GM18870 (cell line): Measurements from ENCODE around the gene XPC.
"Not testable (repeated sequence)": the region's sequence is repeated elsewhere in the genome, so short reads cannot be mapped to it uniquely, and the experiment has no call there.

Experiments
- ATAC-seq: cut with Tn5 transposase; IDR thresholded peaks from one replicate; pipeline ENCODE4 v1.9.1; 2021; ENCODE audit warnings: moderate library complexity; ENCODE audit not compliant: unreplicated experiment

The XPC gene

DNA sequence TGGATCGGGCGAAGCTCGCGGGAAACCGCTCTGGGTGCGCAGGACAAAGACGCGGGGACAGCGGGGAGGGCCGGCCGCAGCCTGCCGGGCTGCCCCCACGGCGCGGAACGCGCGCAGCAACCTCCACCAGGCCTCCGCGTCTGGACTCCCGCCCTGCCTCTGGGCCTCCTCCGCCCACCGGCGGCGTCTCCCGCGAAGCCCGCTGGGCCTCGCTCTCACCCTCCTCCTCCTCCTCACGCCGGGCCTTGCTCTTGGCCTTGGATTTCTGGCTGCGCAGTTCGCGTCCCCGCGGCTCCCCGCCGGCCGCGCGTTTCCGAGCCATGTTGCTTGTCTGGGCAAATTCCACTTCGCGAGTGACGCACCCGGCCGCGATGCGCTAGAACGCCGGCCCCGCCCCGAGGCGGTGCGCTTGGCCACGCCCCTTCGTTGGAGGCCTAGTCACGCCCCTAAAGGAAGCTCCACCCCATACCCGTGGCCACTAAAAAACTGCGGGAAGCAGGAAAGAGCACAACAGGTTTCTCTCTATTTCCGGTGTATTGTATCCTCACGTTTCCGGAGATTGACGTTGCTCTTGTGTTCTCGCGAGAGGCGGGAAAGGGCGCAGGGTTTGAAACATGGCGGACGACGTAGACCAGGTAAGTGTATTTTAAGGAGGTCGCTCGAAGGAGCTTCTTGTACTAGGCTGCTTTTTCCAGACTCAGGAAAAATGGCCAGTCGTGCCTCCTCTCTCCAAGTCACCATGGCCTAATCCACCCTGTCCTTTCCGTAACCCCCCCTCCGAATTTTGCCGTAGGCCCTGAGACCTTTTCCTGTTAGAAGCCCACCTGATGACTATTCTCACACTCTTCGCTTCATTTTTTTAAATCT lies at the start of gene XPC, which contains the start of gene LSM3:
XPC (minus strand) TSS at position 355 of the 867 bp plus-strand sequence; CDS start at position 322, 33 bp downstream.
LSM3 (plus strand) TSS at position 571 of the 867 bp plus-strand sequence; CDS start at position 615, 44 bp downstream.
- ATAC-seq = peak; percentile 96

DNA sequence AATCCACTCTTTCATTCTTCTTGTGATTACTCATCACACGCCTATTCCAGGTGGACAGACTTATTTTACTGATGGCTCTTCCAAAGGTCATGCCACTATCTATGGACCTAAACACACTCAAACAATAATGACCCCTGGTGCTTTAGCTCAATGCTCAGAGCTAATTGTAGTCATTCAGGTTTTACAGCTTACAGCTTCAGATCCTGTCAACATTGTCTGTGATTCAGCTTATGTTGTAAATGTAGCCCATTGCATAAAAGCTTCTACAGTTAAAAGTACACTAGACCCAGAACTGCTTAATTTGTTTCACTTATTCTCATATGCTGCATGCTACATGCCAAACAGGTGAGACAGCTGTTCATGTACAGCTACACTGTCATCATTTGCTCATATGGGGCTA lies 49.5 kb upstream of the XPC start:
- ATAC-seq = no peak

DNA sequence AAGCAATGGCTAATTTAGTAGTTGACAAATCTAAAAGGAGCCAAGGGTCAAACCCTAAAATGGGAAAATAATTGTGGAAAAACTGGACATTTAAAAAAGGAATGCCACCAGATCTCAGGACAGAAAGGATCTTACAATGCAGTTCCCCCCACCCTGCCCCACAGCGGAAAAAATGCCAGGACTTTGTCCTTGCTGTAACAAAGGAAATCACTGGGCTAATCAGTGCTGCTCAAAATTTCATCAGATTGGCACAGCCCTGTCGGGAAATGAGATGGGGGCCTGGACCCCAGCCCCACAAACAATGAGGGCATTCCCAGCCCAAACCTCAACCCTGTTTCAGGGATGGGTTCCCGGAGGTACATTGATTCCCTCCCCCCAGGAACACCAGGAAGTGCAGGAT lies 48.0 kb upstream of the XPC start:
- ATAC-seq = not testable (repeated sequence)

DNA sequence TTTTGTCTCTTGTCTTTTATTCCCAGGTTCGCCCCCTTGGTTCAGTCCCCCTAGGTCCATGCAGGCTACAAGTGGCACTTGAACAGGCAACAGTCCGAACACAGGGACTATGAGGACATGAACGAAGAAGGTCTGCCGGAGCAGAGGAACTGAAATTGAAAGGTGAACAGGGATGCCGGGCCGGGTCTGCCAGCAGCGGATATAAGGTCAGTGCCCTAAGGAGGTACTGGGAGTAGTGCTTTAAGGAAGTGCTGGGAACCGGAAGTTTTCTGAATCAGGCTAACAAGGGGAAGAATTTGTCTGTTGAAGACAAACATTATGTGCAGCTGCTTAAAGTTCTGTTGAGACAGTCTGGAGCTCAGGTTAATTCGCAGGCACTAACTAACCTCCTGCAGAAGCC lies 47.0 kb upstream of the XPC start:
- ATAC-seq = no peak

DNA sequence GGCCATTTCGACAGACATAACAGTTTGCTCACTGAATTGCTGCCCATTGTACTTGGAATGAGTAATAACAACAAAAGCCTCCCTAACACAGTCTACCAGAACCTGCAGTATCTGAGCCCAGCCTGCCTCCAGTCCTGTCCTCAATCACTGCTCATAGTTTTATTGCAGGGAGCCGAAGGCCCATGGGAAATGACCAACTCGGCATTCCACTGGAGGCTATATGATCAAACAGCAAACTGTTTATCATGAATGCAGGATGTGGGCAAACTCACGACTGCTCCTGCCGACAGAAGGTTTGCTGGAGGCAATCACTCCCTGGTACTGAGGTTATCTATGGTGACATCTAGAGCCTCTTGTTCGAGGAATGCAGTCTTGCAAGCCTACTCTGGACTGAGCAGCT lies 46.5 kb upstream of the XPC start:
- ATAC-seq = no peak

DNA sequence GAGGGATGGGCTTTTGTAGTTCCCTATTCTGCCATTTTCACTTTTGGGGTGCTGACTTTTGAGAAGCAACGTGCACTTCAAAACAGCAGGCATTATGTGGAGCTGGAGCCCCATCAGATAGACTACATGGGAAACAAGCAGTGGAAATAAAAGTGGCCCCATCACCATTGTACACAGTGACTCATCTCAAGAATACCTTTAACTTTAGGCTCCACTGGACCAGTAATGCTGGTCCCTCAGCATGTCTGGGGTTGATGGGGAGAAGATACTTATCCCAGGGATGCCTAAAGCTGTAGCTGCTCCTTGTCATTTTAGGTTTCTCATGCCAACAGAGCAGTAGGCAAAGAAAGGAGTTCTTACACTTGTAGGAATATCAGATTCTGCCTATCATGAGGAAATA lies 45.2 kb upstream of the XPC start:
- ATAC-seq = peak; percentile 48

DNA sequence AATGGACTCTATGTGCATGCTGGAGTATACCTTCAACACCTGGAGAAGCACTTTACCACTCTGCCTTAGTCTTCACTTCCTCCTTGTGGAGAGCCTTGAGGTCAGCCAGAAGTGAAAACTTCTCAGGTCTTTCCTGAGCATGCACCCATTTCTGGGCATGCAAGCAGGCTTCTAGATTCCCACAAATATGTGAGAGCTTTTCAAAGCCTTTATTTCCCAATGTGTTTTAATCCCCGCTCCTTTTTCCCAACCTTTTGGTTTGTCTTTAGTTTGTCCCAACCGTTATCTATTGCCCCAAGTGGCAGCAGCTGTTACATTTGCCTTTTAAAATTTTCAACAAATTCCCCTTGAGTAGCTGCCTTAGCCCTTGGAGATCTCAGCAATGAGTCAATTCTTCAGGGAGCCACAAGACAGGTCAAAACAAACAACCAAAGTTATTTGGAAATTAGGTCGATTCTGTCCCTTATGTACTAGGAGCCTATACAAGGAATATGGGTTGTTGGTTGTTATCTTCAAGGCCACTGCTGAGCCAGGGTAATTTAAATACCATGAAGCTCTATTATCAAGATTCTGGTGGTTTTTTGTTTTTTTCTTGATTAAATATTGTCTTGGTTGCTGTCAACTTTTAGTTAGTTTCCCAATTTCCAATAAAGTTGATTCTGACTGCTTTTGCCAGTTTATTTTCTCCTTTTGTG lies 44.6 kb upstream of the XPC start:
- no peak for ATAC-seq

DNA sequence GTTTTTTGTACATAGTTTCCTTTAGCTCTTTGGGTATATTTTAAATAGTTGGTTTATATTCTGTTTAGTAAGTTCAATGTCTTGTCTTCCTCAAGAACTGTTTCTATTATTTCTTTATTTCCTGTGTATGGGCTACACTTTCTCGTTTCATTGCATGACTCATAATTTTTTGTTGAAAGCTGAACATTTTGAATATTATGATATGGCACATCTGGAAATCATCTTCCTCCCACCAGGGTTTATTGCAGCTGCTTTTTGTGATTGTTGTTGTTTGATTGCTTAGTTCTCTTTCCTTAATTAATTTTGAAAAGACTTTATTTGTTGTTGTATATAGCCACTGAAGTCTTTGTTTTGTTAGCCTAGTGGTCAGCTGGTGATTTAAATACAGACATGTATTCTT lies 44.1 kb upstream of the XPC start:
- no peak for ATAC-seq

DNA sequence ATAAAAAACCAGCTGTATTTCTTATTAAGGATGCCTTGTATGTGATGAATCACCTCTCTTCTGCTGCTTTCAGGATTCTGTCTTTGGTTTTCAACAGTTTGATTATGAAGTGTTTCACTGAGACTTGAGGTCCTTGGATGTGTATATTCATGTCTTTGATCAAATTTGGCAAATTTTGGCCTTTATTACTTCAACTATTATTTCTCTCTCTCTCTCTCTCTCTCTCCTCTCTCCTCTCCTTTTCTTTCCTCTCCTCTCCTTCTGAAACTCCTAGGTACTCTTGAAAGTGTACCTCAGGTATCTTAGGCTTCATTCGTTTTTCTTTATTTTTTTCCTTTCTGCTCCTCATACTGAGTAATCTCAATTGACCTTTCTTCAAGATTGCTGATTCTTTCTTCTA lies 43.5 kb upstream of the XPC start:
- no peak for ATAC-seq

DNA sequence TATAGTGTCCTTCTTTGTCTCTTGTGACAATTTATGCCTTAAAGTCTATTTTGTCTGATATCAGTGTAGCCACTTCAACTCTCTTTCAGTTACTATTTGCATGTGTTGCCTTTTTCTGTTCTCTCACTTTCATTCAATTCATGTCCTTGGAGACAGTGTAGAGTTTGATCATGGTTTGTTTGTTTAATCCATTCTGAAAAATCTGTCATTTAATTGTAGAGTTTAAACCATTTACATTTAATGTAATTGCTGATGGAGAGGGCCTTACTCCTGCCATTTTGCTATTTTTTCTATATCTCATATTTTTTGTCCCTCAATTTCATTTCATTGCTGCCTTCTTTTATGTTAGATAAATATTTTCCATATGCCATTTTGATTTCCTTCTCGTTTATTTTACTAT lies 42.5 kb upstream of the XPC start:
- ATAC-seq = no peak

DNA sequence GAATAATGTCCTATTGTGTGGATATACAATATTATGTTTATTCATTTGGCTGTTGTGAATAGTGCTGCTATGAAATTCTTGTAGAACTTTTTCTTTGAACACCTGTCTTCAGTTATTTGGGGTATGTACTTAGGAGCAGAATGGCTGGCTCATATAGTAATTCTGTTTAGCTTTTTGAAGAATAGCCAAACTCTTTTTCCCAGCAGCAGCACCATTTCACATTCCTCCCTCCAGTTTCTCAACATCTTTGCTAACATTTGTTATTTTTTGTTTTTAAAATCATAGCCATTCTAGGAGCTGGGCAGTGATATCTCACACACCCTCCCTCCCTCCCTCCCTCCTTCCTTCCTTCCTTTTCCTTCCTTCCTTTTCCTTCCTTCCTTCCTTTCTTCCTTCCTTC lies 40.0 kb upstream of the XPC start:
- ATAC-seq = no peak

DNA sequence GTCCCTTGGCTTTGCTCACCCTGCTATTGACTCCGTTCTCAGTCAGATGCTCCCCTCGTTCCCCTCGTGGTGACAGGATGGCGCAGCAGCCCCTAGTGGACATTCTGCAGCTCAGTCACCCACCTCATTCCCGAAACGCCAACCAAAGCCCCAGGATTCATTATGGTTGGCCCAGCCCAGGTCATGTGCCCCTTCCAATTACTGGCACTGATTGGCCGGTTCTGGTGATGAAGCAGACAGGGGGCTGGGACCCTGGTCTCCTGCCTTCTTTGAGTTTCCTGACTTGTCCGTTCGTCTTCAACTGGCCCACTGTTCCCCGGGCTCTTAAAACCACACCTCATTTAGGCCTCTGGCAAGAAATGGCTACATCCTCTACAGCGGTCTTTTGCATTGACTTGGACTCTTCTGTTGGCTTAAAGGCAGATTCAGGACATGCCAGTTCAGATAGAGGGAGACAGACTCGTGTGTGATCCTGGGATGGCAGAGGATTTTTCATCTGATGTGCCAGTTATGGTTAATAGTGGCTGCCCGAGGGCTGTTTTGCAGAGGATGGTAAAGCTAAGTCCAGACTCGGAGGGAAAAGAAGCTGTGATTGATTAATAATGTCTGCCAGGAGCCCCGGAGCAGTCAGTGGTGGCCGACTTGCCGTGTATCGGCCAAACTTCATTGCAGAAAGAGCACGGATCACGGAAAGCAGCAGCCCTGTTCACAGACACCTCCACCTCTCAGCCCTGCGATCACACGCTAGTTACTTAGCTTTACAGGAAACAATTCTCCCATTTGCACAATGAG lies 38.1 kb upstream of the XPC start:
- no peak for ATAC-seq

DNA sequence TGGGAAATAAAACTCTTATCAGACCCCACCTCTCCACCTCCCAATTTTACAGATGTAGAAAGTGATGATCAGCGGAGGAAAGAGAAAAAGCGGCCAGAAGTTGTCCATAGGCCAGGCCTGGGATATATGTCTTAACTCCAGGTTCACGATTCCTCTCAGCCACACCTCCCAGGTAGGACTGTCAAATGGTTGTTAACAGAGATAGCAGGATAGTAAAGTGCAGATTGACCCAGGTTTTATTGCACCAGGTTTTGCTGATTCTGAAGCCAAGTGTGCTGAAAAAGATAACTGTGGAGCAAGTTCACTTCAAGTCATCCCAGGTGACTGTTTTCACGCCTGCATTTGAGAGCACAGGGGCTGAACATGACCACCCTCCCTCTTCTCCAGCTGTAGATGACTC lies 36.4 kb upstream of the XPC start:
- ATAC-seq = no peak

DNA sequence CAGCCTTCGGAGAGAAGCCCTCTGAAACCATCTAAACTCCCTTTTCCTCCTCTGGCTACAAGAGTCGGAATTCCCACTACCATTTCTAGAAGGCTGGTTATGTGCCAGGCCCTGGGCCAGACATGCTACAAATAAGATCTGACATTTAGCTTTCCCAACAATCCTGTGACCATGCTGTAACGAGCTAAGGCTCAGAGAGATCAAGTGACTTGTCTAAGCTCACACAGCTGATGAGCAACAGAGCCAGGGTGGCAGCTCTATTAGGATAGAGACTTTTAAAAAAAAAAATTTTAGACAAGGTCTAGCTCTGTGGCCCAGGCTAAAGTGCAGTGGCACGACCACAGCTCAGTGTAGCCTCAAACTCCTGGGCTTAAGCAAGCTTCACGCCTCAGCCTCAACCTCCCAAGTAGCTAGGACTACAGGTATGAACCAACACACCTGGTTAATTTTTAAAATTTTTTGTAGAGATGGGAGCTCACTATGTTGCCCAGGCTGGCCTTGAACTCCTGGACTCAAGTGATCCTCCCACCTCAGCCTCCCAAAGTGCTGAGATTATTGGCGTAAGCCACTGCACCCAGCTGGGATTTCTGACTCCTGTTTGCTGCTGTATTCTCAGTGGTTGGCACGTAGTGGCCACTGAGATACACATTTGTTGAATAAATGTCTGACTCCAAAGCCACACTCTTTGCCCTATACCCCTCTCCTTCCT lies 34.8 kb upstream of the XPC start:
- no peak for ATAC-seq

DNA sequence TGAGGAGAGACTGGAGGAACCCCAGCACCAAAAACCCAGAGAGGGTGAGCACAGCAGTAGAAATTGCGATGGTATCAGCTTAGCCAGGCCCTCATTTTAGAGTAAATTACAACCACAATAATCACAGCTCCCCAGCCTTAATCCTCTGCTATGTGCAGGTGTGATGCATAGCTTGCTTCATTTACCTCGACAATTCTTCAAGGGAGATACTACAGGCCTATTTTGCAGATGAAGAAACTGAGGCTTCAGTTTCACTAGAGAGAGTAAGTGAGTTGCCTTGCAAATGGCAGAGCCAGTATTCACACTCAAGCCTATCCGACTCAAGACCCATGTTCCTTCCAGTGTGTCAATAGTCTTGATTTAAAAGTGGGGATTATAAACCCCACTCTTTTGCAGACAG lies 33.6 kb upstream of the XPC start:
- no peak for ATAC-seq

DNA sequence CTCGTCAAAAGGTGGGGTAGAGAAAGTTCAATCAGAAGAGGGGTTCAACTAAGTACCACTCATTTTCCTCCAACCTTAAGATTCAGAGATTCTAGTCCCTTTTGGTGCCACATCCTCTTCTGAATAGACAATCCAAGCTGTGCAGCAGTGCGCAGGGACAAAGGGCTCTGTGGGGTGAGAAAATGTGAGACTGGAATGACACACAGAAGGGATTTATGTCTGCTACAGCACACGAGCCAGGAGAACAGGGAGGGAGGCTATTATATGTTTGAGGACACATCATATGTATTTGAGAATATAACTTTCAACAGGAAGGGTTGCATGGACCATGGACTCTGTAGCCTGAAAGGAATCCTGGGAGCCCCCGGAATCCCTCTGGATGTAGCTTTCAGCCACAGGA lies 33.2 kb upstream of the XPC start:
- no peak for ATAC-seq

DNA sequence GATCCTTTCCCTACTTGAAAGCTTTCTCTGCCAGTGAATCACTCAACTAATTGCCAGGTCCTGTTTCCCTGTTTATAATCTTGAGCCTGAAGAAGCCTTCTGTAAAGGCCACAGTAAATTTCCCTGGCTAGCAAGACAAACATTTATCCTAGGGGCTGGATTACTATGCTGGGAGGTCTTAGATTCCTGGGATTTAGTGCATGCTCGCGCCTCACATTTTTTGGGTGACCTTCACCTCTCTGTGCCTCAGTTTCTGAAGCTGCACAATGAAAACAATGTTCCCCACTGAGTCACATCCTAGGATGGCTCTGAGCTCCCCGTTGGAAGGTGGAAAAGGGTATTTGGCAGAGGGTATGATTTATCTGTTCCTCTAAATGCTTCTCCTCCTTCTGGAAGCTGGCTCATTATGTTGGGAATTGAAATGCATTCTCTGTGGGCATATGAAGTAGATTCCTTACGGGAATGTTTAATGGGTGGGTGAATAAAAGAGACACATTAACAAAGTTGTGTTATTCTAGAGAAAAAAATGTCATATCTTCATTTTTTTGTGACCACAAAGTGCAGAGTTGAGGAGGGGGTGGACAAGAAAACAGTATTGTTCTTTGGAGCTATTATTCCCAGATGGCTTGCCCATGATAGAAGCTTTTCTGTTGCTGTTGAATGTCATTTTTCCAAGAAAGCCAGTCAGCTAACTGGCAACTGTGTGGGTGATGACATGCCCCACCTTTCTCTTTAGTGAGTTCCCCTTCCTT lies 32.6 kb upstream of the XPC start:
- no peak for ATAC-seq

DNA sequence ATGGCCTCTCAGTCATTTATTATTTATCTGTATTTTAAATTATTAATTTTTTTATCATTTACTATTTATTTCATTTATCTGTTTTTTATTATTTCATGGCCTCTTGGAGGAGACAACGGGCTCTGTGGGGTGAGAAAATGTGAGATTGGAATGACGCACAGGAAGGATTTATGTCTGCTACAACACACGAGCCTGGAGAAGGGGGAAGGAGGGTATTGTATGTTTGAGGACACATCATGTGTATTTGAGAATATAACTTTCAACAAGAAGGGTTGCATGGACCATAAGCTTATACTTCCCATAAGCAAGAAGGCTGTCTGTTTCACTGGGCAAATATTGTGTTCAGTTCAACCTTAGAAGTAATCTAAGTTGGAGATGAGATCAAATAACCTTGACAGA lies 31.9 kb upstream of the XPC start:
- no peak for ATAC-seq

DNA sequence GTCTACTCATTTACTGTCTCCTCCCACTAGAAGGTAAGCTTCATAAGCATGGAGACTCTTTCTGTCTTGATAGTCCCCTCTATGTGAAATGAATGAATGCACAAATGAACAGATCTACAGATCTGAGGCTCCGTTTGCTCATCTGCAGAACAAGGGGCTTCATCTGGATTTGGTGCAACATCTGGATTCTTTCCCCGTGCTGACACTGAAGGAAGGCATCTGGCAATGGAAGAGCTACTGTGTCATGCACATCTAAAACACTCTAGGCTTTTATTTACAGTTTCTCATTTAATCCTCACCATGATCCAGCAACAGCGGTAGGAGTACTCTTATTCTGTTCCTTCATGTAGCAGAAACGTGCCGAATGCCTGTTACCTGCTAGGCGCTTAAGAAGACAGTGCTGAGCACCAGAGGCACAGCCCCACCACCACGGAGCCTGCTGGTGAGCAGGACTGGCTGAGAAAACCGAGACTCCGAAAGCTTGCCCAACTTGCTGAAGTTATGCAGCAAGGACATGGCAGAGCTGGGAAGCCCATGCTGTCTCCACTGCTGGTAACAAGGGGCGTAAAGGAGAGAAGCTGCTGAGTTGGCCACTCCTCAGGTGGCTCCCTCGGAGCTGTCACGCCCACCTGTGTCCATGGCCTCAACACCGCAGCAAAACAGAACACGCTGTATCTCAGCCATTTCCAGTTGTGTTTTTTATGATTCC lies 31.3 kb upstream of the XPC start:
- no peak for ATAC-seq

DNA sequence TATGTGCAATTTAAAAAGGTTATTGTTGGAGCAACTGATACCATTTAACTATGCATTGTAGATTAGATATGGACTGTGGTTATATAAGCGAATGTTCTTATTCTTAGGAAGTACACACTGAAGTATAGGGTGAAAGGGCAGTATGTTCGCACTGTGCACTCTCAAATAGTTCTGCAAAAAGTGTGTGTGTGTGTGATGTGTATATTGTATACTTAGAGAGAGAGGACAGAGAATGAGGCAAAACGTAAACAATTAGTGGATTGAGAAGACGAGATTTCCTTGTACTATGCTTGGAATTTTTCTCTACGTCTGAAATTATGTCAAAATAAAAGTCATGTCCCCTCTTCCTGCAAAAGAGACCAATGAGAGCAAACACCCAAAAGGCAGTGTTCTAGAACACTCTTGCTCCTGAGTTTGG lies 30.6 kb upstream of the XPC start:
- no peak for ATAC-seq
